Osteoblast (primary cell): ENCODE measurements around the gene CCDC192. TPM values are rescaled to one million over a fixed set of nuclear protein-coding genes. Genes with fewer than 3 reads are reported as not detected.
A peak's percentile ranks its signal among the peaks of the same experiment; 100 is the strongest.
"Not testable (repeated sequence)": the region's sequence is repeated elsewhere in the genome, so short reads cannot be mapped to it uniquely, and the experiment has no call there.

Source experiments
- DNase-seq: peaks from one replicate; pipeline ENCODE4 v3.0.0; 2011; ENCODE audit warnings: low spot score, mixed read lengths; ENCODE audit not compliant: insufficient read length; ENCODE audit errors: missing footprints
- H2AFZ ChIP-seq: 2 replicates; pipeline ENCODE4 v1.6.0; 2011; ENCODE audit warnings: mild to moderate bottlenecking, low read length
- H3K27ac ChIP-seq: 2 replicates; pipeline ENCODE4 v1.5.1; 2011; ENCODE audit warnings: mild to moderate bottlenecking, low read depth, low read length, moderate library complexity
- H3K27me3 ChIP-seq: 2 replicates; pipeline ENCODE4 v1.6.0; 2012; ENCODE audit warnings: mild to moderate bottlenecking, control low read depth, inconsistent platforms, low read length, moderate library complexity; ENCODE audit not compliant: insufficient read depth
- H3K36me3 ChIP-seq: 2 replicates; pipeline ENCODE4 v1.5.1; 2011; ENCODE audit warnings: mild to moderate bottlenecking, low read length, control low read depth, moderate library complexity; ENCODE audit not compliant: insufficient read depth
- H3K4me1 ChIP-seq: 2 replicates; pipeline ENCODE4 v1.5.1; 2011; ENCODE audit warnings: mild to moderate bottlenecking, low read length, control low read depth, moderate library complexity; ENCODE audit not compliant: insufficient read depth
- H3K4me2 ChIP-seq: 2 replicates; pipeline ENCODE4 v1.6.0; 2011; ENCODE audit warnings: mild to moderate bottlenecking, low read length; ENCODE audit not compliant: insufficient read depth
- H3K4me3 ChIP-seq: fragments of 200-600 bp; sonication (generic); 3 replicates; pipeline ENCODE4 v1.5.1; 2012; ENCODE audit warnings: mild to moderate bottlenecking, low read length, inconsistent platforms; ENCODE audit not compliant: insufficient read depth
- H3K79me2 ChIP-seq: 2 replicates; pipeline ENCODE4 v1.6.0; 2012; ENCODE audit warnings: mild to moderate bottlenecking, low read length, control low read depth, inconsistent platforms; ENCODE audit not compliant: insufficient read depth
- H3K9me3 ChIP-seq: 2 replicates; pipeline ENCODE4 v1.5.1; 2011; ENCODE audit warnings: low read depth, low read length, control low read depth
- H4K20me1 ChIP-seq: 2 replicates; pipeline ENCODE4 v1.6.0; 2012; ENCODE audit warnings: mild to moderate bottlenecking, low read length, control low read depth; ENCODE audit not compliant: insufficient read depth
- CTCF ChIP-seq: IDR thresholded peaks from 2 replicates; pipeline ENCODE4 v1.5.1; 2011; ENCODE audit warnings: mild to moderate bottlenecking, low read depth, low read length, moderate library complexity; ENCODE audit errors: extremely low read depth
- total RNA-seq: library from RNA; depleted of rRNA; stranded (reverse); fragments of >200 nt; gene quantifications from 2 replicates; pipeline ENCODE4 v1.2.3, GENCODE V29; 2012

CCDC192 gene
- total RNA-seq, 1 donor, result not detected

GRCh38 chr5:127777957-127778356, 74.8 kb downstream of the CCDC192 start:
- Histone ChIP-seq H3K4me2 (no peak overlapping the region), H2AFZ (no peak overlapping the region), H3K27me3 (peaks cover 10% of the 10 kb centered on the region), H3K27ac (no peak overlapping the region), H3K4me1 (no peaks in the 10 kb centered on the region), H3K79me2 (no peaks in the 10 kb centered on the region), H3K4me3 (no peak overlapping the region), H3K36me3 (no peaks in the 10 kb centered on the region), H4K20me1 (no peaks in the 10 kb centered on the region), H3K9me3 (no peaks in the 10 kb centered on the region)
- no peak for TF ChIP-seq CTCF
- DNase-seq, result no peak

- not testable (repeated sequence) for H4K20me1 ChIP-seq, H3K4me1 ChIP-seq, H3K27ac ChIP-seq, DNase-seq, H2AFZ ChIP-seq, H3K79me2 ChIP-seq, H3K4me2 ChIP-seq, H3K36me3 ChIP-seq, H3K4me3 ChIP-seq, H3K9me3 ChIP-seq
- H3K27me3 ChIP-seq, result peaks cover 35% of the 10 kb centered on the region
Measured at GRCh38 chr5:127782450-127782849, 79.3 kb downstream of the CCDC192 start.

GRCh38 chr5:127785098-127785927, 82.1 kb downstream of the CCDC192 start:
- peaks cover 45% of the 10 kb centered on the region for H3K27me3 ChIP-seq
- no peak overlapping the region for H3K4me3 ChIP-seq
- no peaks in the 10 kb centered on the region for H3K36me3 ChIP-seq
- no peak overlapping the region for H3K27ac ChIP-seq
- H3K79me2 ChIP-seq, result no peaks in the 10 kb centered on the region
- peak; percentile 53 for DNase-seq
- no peaks in the 10 kb centered on the region for H3K9me3 ChIP-seq
- H4K20me1 ChIP-seq, result no peaks in the 10 kb centered on the region
- no peak overlapping the region for H3K4me2 ChIP-seq
- peaks cover 9% of the 10 kb centered on the region for H3K4me1 ChIP-seq
- TF ChIP-seq CTCF, result no peak
- no peak overlapping the region for H2AFZ ChIP-seq

GRCh38 chr5:127791439-127791838, 88.2 kb downstream of the CCDC192 start:
- H3K4me2 ChIP-seq, result no peak overlapping the region
- TF ChIP-seq CTCF, result no peak
- no peaks in the 10 kb centered on the region for H3K4me1 ChIP-seq

GRCh38 chr5:127791908-127792307, 88.7 kb downstream of the CCDC192 start:
- H3K4me1 ChIP-seq, H3K27ac ChIP-seq, H4K20me1 ChIP-seq, H3K36me3 ChIP-seq, H2AFZ ChIP-seq, H3K79me2 ChIP-seq, H3K4me3 ChIP-seq, DNase-seq, H3K4me2 ChIP-seq, H3K9me3 ChIP-seq: not testable (repeated sequence)
- H3K27me3 ChIP-seq, result peaks cover 14% of the 10 kb centered on the region

More at GRCh38 chr5:127791439-127791838, 88.2 kb downstream of the CCDC192 start:
- H3K27ac ChIP-seq, result no peak overlapping the region
- H4K20me1 ChIP-seq, result no peaks in the 10 kb centered on the region
- no peaks in the 10 kb centered on the region for H3K36me3 ChIP-seq
- no peak for DNase-seq
- H3K4me3 ChIP-seq, result no peak overlapping the region
- H3K9me3 ChIP-seq, result peaks cover 6% of the 10 kb centered on the region
- no peak overlapping the region for H2AFZ ChIP-seq
- H3K27me3 ChIP-seq, result peaks cover 18% of the 10 kb centered on the region
- H3K79me2 ChIP-seq, result no peaks in the 10 kb centered on the region
